Mucosa of gallbladder (tissue), 1 donor: ENCODE results near the gene PCP2. TPM values are rescaled to one million over a fixed set of nuclear protein-coding genes. Genes with fewer than 3 reads are reported as not detected.

Source experiments
- DNase-seq: peaks from one replicate; pipeline ENCODE4 v3.0.0-alpha.2; 2020; ENCODE audit warnings: low spot score
- total RNA-seq: library from RNA; stranded (reverse); gene quantifications from one replicate; pipeline ENCODE4 v1.2.1, GENCODE V29; 2021
- donor health status: DM: no; HTN: no; CAD: no.

The PCP2 gene
- total RNA-seq, 1 donor from 2014 or later, result 4.7 TPM

DNA sequence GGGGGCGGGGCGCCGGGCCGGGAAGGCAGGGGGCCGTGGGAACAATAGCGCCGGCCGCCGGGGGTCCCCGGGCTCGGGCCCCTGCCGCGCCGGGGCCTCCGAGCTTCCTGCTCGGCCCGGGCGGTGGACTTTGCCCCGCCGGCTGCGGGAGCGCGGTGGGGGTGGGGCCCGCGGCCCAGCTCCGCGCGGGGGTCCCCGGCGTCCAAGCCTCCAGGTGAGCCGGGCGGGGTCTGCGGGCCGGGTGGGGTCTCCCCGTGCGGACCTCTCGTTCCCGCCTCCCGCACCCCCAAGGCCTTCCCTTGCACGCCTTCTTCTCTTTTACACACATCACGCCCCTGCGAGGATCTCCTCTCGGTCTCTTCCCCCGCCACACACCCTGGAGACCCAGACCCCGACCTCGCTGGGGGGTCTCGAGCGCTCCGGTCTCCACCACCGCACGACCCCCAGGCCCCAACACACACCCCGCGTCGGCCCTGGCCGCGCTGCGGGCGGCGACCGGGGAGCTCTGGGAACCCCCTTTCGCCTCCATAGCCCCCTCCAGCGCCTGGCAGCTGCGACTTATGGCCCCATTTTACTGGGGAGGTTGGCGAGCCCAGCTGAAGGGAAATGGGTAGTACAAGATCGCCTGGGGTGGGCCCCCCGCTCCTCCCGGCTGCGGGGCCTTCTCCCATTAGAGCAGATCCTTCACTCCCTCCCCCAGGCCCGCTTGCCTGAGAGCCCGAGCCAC, 37.1 kb downstream of the PCP2 start:
- DNase-seq, result no peak

DNA sequence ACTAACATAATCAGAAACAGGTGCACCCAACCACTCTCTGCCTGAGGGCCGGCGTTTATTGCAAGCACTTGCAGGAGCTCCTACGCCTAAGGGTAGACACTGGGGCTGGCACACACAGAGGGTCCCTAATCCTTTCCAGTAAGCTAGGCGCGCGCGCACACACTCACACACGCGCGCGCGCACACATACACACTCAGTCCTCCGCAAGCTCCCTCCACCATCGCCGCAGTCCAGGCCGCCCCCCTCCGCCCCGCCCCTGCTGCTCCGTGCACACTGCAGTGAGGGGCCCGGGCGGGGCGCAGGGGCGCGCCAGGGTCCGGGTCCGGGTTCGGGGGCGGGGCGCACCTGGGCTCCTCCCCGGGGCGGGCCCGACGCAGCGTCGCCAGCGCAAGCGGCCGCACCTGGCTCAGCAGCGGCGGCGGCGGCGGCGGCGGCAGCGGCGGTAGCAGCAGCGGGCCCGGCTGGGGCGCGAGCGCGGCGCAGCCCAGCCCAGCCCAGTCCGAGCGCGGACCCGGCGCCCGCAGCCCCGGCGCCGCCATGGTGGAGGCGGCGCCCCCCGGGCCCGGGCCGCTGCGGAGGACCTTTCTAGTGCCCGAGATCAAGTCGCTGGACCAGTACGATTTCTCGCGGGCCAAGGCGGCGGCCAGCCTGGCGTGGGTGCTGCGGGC, 37.9 kb downstream of the PCP2 start, which contains the start of gene CAMSAP3:
TSS of gene CAMSAP3 (plus strand) at position 398 of the 668 bp plus-strand sequence. CDS start at position 538, 140 bp downstream.
- no peak for DNase-seq

DNA sequence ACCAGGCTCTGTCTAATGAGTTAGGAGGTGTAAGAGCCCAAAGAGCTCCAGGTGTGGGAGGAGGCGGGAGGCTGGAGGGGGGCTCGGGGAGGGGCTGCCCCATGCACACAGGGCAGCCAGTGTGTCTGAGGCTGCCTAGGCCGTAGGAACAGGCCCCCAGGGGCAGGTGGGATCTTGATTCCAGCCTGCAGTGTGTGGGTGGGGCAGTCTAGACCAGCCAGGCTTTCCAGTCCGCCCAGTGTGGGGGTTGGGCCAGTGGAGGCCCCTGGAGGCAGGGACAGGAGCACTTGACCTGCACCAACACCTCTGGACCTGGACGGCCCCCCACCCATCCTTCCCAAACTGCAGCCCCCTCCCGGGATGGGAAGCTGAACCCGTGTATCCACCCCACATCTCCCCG, 43.3 kb downstream of the PCP2 start:
- no peak for DNase-seq

DNA sequence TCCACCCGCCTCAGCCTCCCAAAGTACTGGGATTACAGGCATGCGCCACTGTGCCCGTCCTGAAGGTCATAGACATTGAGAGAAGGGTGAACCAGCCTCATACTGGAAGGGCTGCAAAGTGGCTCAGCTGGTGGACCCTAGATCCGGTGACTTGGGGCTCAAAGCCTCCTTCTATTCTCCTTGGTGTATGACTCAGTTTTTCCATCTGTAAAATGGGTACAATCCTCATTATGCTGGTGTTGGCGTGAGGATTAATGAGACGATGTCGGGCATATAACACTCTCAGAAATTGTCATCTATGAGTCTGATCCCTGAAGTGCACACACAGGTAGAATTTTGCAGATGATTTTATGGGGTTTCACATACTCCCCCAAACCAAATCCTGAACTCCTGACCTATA, 43.7 kb downstream of the PCP2 start:
- DNase-seq, result no peak

DNA sequence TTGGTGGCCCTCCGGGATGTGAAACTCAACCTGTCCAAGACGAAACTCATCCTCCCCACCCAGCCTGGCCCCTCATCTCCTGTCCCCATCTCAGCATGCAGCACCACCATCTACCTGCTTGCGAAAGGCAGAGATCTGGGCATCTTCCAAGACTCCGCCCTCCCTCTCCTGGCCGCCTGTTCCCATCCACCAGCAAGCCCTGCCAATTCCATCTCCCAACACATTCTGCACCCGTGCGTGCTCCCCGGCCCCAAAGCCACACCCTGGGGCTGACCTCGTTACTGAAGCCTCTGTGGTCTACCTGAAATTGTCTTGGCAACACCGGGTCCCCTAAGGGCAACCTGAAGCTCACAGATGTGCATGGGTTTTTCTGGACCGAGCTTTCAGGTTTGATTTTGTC, 51.1 kb downstream of the PCP2 start:
- DNase-seq, result no peak

Other genes starting within 250 kb of the PCP2 start
- 8.2 TPM for gene PEX11G, start 144.7 kb downstream of the PCP2 start, total RNA-seq
- gene ZNF358, start 117.6 kb downstream of the PCP2 start, total RNA-seq, result 87.6 TPM
- 30.0 TPM for gene MCOLN1, start 111.1 kb downstream of the PCP2 start, total RNA-seq
- 157 TPM for gene PNPLA6, start 98.0 kb downstream of the PCP2 start, total RNA-seq
- gene CAMSAP3, start 37.9 kb downstream of the PCP2 start, total RNA-seq, result 61.3 TPM
- gene XAB2, start 4.2 kb downstream of the PCP2 start, total RNA-seq, result 45.8 TPM
- gene PET100, start 3.9 kb downstream of the PCP2 start, total RNA-seq, result 121 TPM
- 215 TPM for gene STXBP2, start 3.4 kb upstream of the PCP2 start, total RNA-seq
- not detected for gene RETN, start 35.3 kb upstream of the PCP2 start, total RNA-seq
- 0.14 TPM for gene MCEMP1, start 43.4 kb upstream of the PCP2 start, total RNA-seq
- gene TRAPPC5, start 47.1 kb upstream of the PCP2 start, total RNA-seq, result 115 TPM
- 0.86 TPM for gene FCER2, start 68.4 kb upstream of the PCP2 start, total RNA-seq
- gene CLEC4G, start 98.4 kb upstream of the PCP2 start, total RNA-seq, result 0.83 TPM
- 7.5 TPM for gene CD209, start 113.8 kb upstream of the PCP2 start, total RNA-seq
- gene CLEC4M, start 129.5 kb upstream of the PCP2 start, total RNA-seq, result not detected
- gene EVI5L, start 196.5 kb upstream of the PCP2 start, total RNA-seq, result 23.4 TPM
- 1.6 TPM for gene PRR36, start 240.7 kb upstream of the PCP2 start, total RNA-seq